A549 (cell line): ENCODE measurements around the gene GLT6D1. TPM values are rescaled to one million over a fixed set of nuclear protein-coding genes. Genes with fewer than 3 reads are reported as not detected.
"Not testable (repeated sequence)": the region's sequence is repeated elsewhere in the genome, so short reads cannot be mapped to it uniquely, and the experiment has no call there.

ENCODE experiments used
- ATAC-seq, 2 experiments: fragments of 200-7000 bp in 1 of 2; fragments of >200 bp in 1 of 2; cut with Nextera tagmentation in 1 of 2; cut with Tn5 transposase in 1 of 2; 3 replicates each; pipeline versions ENCODE4 v1.8.0 to v1.9.1; 2018 to 2020; ENCODE audit warnings: mild to moderate bottlenecking in 1 of 2, moderate library complexity in 1 of 2
- CTCF ChIA-PET: fragments of 300-600 bp; sonication (Branson Sonifier 250); formaldehyde crosslinking; extraction: SDS; loops from one replicate; lab custom pipeline; 2021; ENCODE audit warnings: antibody characterized with exemption, inconsistent platforms; lab: Yijun Ruan, JAX
- POLR2A ChIA-PET: fragments of 350-600 bp; formaldehyde crosslinking; extraction: SDS; loops from one replicate; lab custom pipeline; 2021; ENCODE audit warnings: antibody characterized with exemption, inconsistent platforms; lab: Yijun Ruan, JAX
- DNase-seq, 2 experiments: peaks; one replicate each; pipeline versions ENCODE4 v3.0.0 to v3.0.0-alpha.2; 2011 to 2016; ENCODE audit warnings: low read depth in 1 of 2, low spot score in 1 of 2
- FAIRE-seq: peaks from 2 replicates; lab custom pipeline; 2011; peaks lifted over from hg19 to GRCh38; lab: Jason Lieb, UNC
- H3K27ac ChIP-seq, 2 experiments: fragments of >200 bp; sonication (Bioruptor Twin); formaldehyde crosslinking; 3 replicates each; pipeline ENCODE4 v1.5.1; 2016 to 2017
- H3K4me1 ChIP-seq: fragments of >200 bp; sonication (Bioruptor Twin); formaldehyde crosslinking; 3 replicates; pipeline ENCODE4 v1.6.1; 2016
- H3K4me2 ChIP-seq: fragments of >200 bp; sonication (Bioruptor Twin); formaldehyde crosslinking; 3 replicates; pipeline ENCODE4 v1.6.1; 2016
- H3K4me3 ChIP-seq: fragments of >200 bp; sonication (Bioruptor Twin); formaldehyde crosslinking; 3 replicates; pipeline ENCODE4 v1.5.1; 2016
- H3K9me3 ChIP-seq: fragments of >200 bp; sonication (Bioruptor Twin); formaldehyde crosslinking; 3 replicates; pipeline ENCODE4 v1.6.1; 2016
- CBX8 ChIP-seq: fragments of 200-600 bp; sonication (generic); IDR thresholded peaks from 2 replicates; pipeline ENCODE4 v1.6.1; 2016
- CHD2 ChIP-seq: fragments of 150-350 bp; IDR thresholded peaks from 2 replicates; pipeline ENCODE4 v1.6.1; 2014; ENCODE audit warnings: low read length; ENCODE audit not compliant: partially characterized antibody
- EHF ChIP-seq: fragments of 250-450 bp; sonication (Bioruptor Pico); IDR thresholded peaks from 2 replicates; pipeline ENCODE4 v1.5.0; 2020; ENCODE audit warnings: mild to moderate bottlenecking
- ELK1 ChIP-seq: fragments of 150-350 bp; IDR thresholded peaks from 2 replicates; pipeline ENCODE4 v1.6.1; 2014; ENCODE audit warnings: low read depth, mild to moderate bottlenecking, low read length
- FOSB ChIP-seq: fragments of 250-450 bp; sonication (Bioruptor Pico); IDR thresholded peaks from 2 replicates; pipeline ENCODE4 v1.5.0; 2020; ENCODE audit warnings: mild to moderate bottlenecking, moderate library complexity
- HES2 ChIP-seq: fragments of >200 bp; sonication (Bioruptor Twin); formaldehyde crosslinking; IDR thresholded peaks from 2 replicates; pipeline ENCODE4 v1.6.1; 2016
- MYC ChIP-seq: IDR thresholded peaks from 2 replicates; pipeline ENCODE4 v1.6.1; 2012; ENCODE audit warnings: mild to moderate bottlenecking, inconsistent platforms, low read length, improper control_type of control experiment, borderline replicate concordance
- NFE2L2 ChIP-seq: fragments of 150-350 bp; conservative IDR thresholded peaks from 2 replicates; pipeline ENCODE4 v1.6.1; 2014; ENCODE audit warnings: low read length
- NR3C1 ChIP-seq: fragments of >200 bp; sonication (Bioruptor Twin); formaldehyde crosslinking; IDR thresholded peaks from 3 replicates; pipeline ENCODE4 v1.6.1; 2017
- POLR2A ChIP-seq: IDR thresholded peaks from 2 replicates; pipeline ENCODE4 v1.6.1; 2012; ENCODE audit warnings: mild to moderate bottlenecking, low read length
- RARB ChIP-seq: fragments of 250-450 bp; sonication (Bioruptor Pico); IDR thresholded peaks from 2 replicates; pipeline ENCODE4 v1.8.0; 2021; ENCODE audit warnings: mild to moderate bottlenecking, moderate library complexity
- RCOR1 ChIP-seq: fragments of 150-350 bp; IDR thresholded peaks from 2 replicates; pipeline ENCODE4 v1.6.1; 2014; ENCODE audit warnings: antibody characterized with exemption, low read length, low read depth
- REST ChIP-seq: fragments of 200-600 bp; sonication (generic); IDR thresholded peaks from 2 replicates; pipeline ENCODE4 v1.6.1; 2016; ENCODE audit warnings: antibody characterized with exemption, mild to moderate bottlenecking, moderate library complexity
- SREBF2 ChIP-seq: fragments of 450-650 bp; IDR thresholded peaks from 2 replicates; pipeline ENCODE4 v1.6.1; 2014; ENCODE audit warnings: mild to moderate bottlenecking, moderate library complexity
- TFCP2L1 ChIP-seq: fragments of 250-450 bp; sonication (Bioruptor Pico); IDR thresholded peaks from 2 replicates; pipeline ENCODE4 v1.5.0; 2021; ENCODE audit warnings: mild to moderate bottlenecking
- ZNF302 ChIP-seq: fragments of 250-450 bp; sonication (Bioruptor Pico); IDR thresholded peaks from 2 replicates; pipeline ENCODE4 v1.9.0; 2021; ENCODE audit warnings: inconsistent platforms, mild to moderate bottlenecking, moderate library complexity
- ZSCAN20 ChIP-seq: fragments of 250-450 bp; sonication (Bioruptor Pico); IDR thresholded peaks from 2 replicates; pipeline ENCODE4 v1.8.0; 2022; ENCODE audit warnings: mild to moderate bottlenecking, moderate library complexity
- WGBS: methylation state at CpG from one replicate; pipeline ENCODE4 v1.1.6; 2017; ENCODE audit errors: missing lambda C conversion rate; 5-methylcytosine and 5-hydroxymethylcytosine counted together
- polyA plus RNA-seq, 4 experiments: library from polyadenylated mRNA; depleted of rRNA in 3 of 4; stranded (reverse); fragments of >200 nt; fragmentation: RNase III in 1 of 4; extraction: RNeasy Plus Mini Kit Qiagen cat#74134 plus additional on column Dnase treatment in 1 of 4; gene quantifications; 2 replicates in 3 of 4; 3 replicates in 1 of 4; pipeline ENCODE4 v1.2.3, GENCODE V29; 2011 to 2017
- TF ChIP-seq, protein P1 (sequence below): IDR thresholded peaks from 2 replicates; pipeline ENCODE4 v1.6.1; 2012
- TF ChIP-seq, protein P2 (sequence below): fragments of >200 bp; sonication (Bioruptor Twin); formaldehyde crosslinking; IDR thresholded peaks from 3 replicates; pipeline ENCODE4 v1.5.1; 2016

Gene GLT6D1
- polyA plus RNA-seq, 2 of the 4 experiments (the other 2 are of a cell fraction) = not detected

GRCh38 chr9:135641047-135641446 is 1.7 kb upstream of the GLT6D1 start (continued):
- TF ChIP-seq ELK1 (no peak), HES2 (no peak), CHD2 (no peak), CBX8 (no peak), FOSB (CRISPR knock-in tag) (no peak), EHF (CRISPR knock-in tag) (no peak)

DNA sequence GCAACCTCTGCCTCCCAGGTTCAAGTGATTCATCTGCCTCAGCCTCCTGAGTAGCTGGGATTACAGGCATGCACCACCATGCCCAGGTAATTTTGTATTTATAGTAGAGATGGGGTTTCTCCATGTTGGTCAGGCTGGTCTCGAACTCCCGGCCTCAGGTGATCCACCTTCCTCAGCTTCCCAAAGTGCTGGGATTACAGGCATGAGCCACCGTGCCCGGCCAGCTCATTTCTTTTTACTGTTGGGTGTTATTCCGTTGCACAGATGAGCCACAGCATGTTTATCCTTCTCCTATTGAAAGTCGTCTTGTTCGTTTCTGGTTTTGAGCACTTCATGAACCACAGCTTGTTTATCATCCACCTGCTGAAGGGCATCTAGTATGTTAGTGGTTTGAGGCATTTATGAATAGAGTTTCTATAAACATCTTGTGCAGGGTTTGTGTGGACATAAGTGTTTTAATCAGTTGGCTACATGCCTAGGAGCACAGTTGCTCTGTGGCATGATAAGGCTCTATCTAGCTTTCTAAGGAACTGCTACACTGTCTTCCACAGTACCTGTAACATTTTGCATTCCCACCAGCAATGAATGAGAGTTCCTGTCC is 2.3 kb downstream of the GLT6D1 start:
- 10% methylated on average over 7 of the region's 7 CpGs for WGBS
- FAIRE-seq, H3K4me2 ChIP-seq, POLR2A ChIA-PET, H3K9me3 ChIP-seq, DNase-seq, H3K4me3 ChIP-seq, H3K27ac ChIP-seq, H3K4me1 ChIP-seq, ATAC-seq: not testable (repeated sequence)
- CTCF ChIA-PET = interaction anchor here (0.9 to 1.7 kb wide), 6 partner anchors 12 to 227 kb away, joined by 3 to 7 read pairs (median 4); no protein-coding TSS in a partner anchor

- H3K4me1 ChIP-seq = no peaks in the 10 kb centered on the region
- ATAC-seq (no peak), DNase-seq (no peak), FAIRE-seq (no peak)
- no peak overlapping the region for H3K4me2 ChIP-seq
- TF ChIP-seq RARB (CRISPR knock-in tag) (no peak), CBX8 (no peak), ZNF302 (CRISPR knock-in tag) (no peak), TFCP2L1 (CRISPR knock-in tag) (no peak)
- CTCF ChIA-PET = no interaction called here
- 34% methylated on average over 10 of the region's 10 CpGs for WGBS
- POLR2A ChIA-PET = no interaction called here
- no peak overlapping the region for H3K27ac ChIP-seq
- H3K9me3 ChIP-seq = peaks cover 13% of the 10 kb centered on the region; the same call in 1 of the 3 replicates
- no peak overlapping the region for H3K4me3 ChIP-seq
Measured at GRCh38 chr9:135632841-135633240, 6.5 kb downstream of the GLT6D1 start.

GRCh38 chr9:135624282-135624681 is 15.1 kb downstream of the GLT6D1 start:
- H3K27ac ChIP-seq = no peak overlapping the region
- DNase-seq (no peak), ATAC-seq (no peak), FAIRE-seq (no peak)
- ChIA-PET CTCF (interaction anchor here (1.6 to 2.1 kb wide), 2 partner anchors 9 to 21 kb away, joined by 3 to 5 read pairs; no protein-coding TSS in a partner anchor), POLR2A (no interaction called here)
- TF ChIP-seq RCOR1 (no peak), MYC (no peak)
- H3K4me2 ChIP-seq = no peak overlapping the region
- H3K4me3 ChIP-seq = no peak overlapping the region
- no peaks in the 10 kb centered on the region for H3K4me1 ChIP-seq
- peaks cover 15% of the 10 kb centered on the region; the same call in 1 of the 3 replicates for H3K9me3 ChIP-seq
- 38% methylated on average over 13 of the region's 14 CpGs for WGBS

- POLR2A ChIA-PET = interaction anchor here (0.6 kb wide), 1 partner anchor 209 kb away, joined by 3 read pairs; no protein-coding TSS in a partner anchor
- WGBS = 15% methylated on average over 9 of the region's 11 CpGs
- FAIRE-seq (no peak), ATAC-seq (no peak), DNase-seq (no peak)
- CTCF ChIA-PET = interaction anchor here (0.7 to 1.8 kb wide), 5 partner anchors 14 to 536 kb away, joined by 3 to 5 read pairs (median 3); no protein-coding TSS in a partner anchor
- H3K4me2 ChIP-seq = no peak overlapping the region
- no peak overlapping the region for H3K4me3 ChIP-seq
- no peaks in the 10 kb centered on the region for H3K4me1 ChIP-seq
- no peak overlapping the region for H3K27ac ChIP-seq
- peaks cover 8% of the 10 kb centered on the region; the same call in 1 of the 3 replicates for H3K9me3 ChIP-seq
- TF ChIP-seq NR3C1 = no peak
- TF ChIP-seq REST = no peak
- TF ChIP-seq NFE2L2 = no peak
- TF ChIP-seq SREBF2 = no peak
- no peak for TF ChIP-seq POLR2A
- TF ChIP-seq RCOR1 = no peak
- TF ChIP-seq ZSCAN20 (CRISPR knock-in tag) = no peak
- TF ChIP-seq, protein P1, sequence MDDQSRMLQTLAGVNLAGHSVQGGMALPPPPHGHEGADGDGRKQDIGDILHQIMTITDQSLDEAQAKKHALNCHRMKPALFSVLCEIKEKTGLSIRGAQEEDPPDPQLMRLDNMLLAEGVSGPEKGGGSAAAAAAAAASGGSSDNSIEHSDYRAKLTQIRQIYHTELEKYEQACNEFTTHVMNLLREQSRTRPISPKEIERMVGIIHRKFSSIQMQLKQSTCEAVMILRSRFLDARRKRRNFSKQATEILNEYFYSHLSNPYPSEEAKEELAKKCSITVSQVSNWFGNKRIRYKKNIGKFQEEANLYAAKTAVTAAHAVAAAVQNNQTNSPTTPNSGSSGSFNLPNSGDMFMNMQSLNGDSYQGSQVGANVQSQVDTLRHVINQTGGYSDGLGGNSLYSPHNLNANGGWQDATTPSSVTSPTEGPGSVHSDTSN = no peak
- TF ChIP-seq, protein P2, sequence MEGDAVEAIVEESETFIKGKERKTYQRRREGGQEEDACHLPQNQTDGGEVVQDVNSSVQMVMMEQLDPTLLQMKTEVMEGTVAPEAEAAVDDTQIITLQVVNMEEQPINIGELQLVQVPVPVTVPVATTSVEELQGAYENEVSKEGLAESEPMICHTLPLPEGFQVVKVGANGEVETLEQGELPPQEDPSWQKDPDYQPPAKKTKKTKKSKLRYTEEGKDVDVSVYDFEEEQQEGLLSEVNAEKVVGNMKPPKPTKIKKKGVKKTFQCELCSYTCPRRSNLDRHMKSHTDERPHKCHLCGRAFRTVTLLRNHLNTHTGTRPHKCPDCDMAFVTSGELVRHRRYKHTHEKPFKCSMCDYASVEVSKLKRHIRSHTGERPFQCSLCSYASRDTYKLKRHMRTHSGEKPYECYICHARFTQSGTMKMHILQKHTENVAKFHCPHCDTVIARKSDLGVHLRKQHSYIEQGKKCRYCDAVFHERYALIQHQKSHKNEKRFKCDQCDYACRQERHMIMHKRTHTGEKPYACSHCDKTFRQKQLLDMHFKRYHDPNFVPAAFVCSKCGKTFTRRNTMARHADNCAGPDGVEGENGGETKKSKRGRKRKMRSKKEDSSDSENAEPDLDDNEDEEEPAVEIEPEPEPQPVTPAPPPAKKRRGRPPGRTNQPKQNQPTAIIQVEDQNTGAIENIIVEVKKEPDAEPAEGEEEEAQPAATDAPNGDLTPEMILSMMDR = no peak
Measured at GRCh38 chr9:135622415-135623020, 16.8 kb downstream of the GLT6D1 start.
